Fibroblast of pulmonary artery (primary cell): Measurements from ENCODE around the gene MAGI2.

Experiments used
- DNase-seq: peaks from one replicate; pipeline ENCODE4 v3.0.0-alpha.2; 2010; ENCODE audit warnings: low read depth
- H3K4me3 ChIP-seq: replicated peaks from 2 replicates; pipeline ENCODE4 v1.5.1; 2011; ENCODE audit warnings: low read depth, mild to moderate bottlenecking, control low read depth, low read length, moderate library complexity
- TF ChIP-seq, protein P1 (sequence below): IDR thresholded peaks from 2 replicates; pipeline ENCODE4 v1.5.1; 2011; ENCODE audit warnings: mild to moderate bottlenecking, control low read depth, low read length, inconsistent platforms; ENCODE audit errors: missing control alignments

The MAGI2 gene

DNA sequence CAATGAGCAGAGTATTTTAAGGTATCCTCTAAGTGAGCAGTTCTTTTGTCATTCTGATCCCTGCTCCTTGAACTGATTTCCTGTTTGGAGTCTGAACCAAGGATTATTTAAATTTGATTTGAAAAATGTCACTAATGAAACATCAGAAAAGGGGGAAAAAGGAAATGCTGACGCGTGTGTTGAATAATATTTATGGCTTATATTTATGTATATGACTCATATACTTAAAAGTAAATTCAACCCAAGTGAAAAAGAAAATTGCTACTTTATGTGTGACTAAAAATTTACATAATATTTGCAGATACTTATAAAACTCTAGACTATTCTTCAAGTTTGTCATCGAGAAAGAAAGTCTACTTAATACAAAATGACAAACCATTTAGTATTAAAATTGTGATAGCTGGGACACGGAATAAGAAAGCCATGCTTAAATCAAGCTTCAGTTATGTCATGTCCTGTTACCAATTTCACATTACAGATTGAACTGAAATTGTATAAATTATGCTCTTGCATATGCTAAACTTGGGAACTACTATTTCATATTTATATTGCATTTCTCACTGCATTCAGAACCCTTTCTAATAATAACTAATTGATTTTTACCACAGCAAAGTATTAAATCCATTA lies 649.9 kb downstream of the MAGI2 start:
- H3K4me3 ChIP-seq, result no peak overlapping the region
- no peak for DNase-seq
- TF ChIP-seq, protein P1, sequence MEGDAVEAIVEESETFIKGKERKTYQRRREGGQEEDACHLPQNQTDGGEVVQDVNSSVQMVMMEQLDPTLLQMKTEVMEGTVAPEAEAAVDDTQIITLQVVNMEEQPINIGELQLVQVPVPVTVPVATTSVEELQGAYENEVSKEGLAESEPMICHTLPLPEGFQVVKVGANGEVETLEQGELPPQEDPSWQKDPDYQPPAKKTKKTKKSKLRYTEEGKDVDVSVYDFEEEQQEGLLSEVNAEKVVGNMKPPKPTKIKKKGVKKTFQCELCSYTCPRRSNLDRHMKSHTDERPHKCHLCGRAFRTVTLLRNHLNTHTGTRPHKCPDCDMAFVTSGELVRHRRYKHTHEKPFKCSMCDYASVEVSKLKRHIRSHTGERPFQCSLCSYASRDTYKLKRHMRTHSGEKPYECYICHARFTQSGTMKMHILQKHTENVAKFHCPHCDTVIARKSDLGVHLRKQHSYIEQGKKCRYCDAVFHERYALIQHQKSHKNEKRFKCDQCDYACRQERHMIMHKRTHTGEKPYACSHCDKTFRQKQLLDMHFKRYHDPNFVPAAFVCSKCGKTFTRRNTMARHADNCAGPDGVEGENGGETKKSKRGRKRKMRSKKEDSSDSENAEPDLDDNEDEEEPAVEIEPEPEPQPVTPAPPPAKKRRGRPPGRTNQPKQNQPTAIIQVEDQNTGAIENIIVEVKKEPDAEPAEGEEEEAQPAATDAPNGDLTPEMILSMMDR, result no peak

GRCh38 chr7:78794101-78794500 lies 659.4 kb downstream of the MAGI2 start:
- DNase-seq, result peak; percentile 1
- TF ChIP-seq, protein P1, result no peak
- no peak overlapping the region for H3K4me3 ChIP-seq

GRCh38 chr7:78792624-78793023 lies 660.8 kb downstream of the MAGI2 start:
- TF ChIP-seq, protein P1, result no peak
- H3K4me3 ChIP-seq, result no peak overlapping the region
- no peak for DNase-seq

GRCh38 chr7:78792006-78792405 lies 661.5 kb downstream of the MAGI2 start:
- TF ChIP-seq, protein P1, result no peak

DNA sequence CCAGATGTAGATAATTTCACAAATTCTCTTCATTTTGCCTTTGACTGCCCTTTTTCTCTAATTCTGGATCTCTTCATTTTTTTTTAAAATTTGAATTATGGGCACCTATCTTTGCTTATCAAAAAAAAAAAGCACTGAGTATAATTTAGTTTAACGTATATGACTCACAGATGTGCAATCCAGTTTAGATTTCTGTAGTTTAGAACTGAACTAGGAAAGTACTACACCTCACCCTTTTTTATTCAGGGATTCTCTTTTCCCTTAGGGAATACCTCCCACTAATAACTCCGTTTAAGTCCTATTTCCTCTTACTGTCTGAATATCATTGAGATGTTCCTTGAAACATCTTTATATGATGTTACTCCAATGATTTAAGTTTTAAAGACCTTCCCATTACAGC lies 665.0 kb downstream of the MAGI2 start:
- no peak overlapping the region for H3K4me3 ChIP-seq
- no peak for DNase-seq
- TF ChIP-seq, protein P1, result no peak

More at GRCh38 chr7:78792006-78792405, 661.5 kb downstream of the MAGI2 start:
- DNase-seq, result peak; percentile 1
- H3K4me3 ChIP-seq, result no peak overlapping the region

GRCh38 chr7:78787854-78788253 lies 665.6 kb downstream of the MAGI2 start:
- DNase-seq, result no peak
- TF ChIP-seq, protein P1, result no peak

DNA sequence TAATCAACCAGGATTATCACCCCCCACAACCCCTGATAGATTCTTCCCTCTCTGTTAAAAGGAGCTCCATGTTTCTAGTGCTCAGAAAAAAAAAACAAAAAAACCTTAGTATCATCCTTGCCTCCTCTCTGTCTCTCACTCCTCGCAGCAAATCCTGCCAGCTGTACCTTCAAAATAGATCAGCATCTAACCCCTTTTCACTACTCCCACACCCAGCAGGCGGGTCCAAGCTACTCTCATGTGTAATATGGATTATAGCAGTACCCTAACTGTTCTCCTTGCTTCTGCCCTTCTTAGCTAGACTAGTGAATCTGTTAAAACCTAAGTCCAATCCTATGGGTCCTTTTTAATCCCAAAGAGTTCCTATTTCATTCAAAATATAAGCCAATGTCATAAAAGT lies 667.4 kb downstream of the MAGI2 start:
- TF ChIP-seq, protein P1, result no peak
- H3K4me3 ChIP-seq, result no peak overlapping the region
- no peak for DNase-seq

More at GRCh38 chr7:78787854-78788253, 665.6 kb downstream of the MAGI2 start:
- H3K4me3 ChIP-seq, result no peak overlapping the region
